Measurements from ENCODE around the gene FBXO48. TPM values are rescaled to one million over a fixed set of nuclear protein-coding genes. Genes with fewer than 3 reads are reported as not detected.

Gene FBXO48
- total RNA-seq, 2 donors from 2014 or later: 1.8 to 2.5 TPM

Other genes with a start within 250 kb of the FBXO48 start
- gene PPP3R1, start 214.8 kb downstream of the FBXO48 start, total RNA-seq: 10 to 100 TPM; 85.9 to 90.7 TPM
- not detected for gene CNRIP1, start 147.3 kb downstream of the FBXO48 start, total RNA-seq
- 100 to 1,000 TPM; 209 to 569 TPM for gene PLEK, start 102.0 kb downstream of the FBXO48 start, total RNA-seq
- 1 to 10 TPM; 2.0 to 3.2 TPM for gene APLF, start 291 bp upstream of the FBXO48 start, total RNA-seq
- gene PROKR1, start 176.3 kb upstream of the FBXO48 start, total RNA-seq: not detected